Stimulated activated CD4-positive, alpha-beta T cell treated with anti-CD3 and anti-CD28 coated beads, TNF-alpha, amount 100 ng/mL, for 24 hours (primary cell): Measurements from ENCODE around the gene LSM11.
"Not testable (repeated sequence)": the region's sequence is repeated elsewhere in the genome, so short reads cannot be mapped to it uniquely, and the experiment has no call there.

Experiments
- DNase-seq, 3 experiments: peaks; one replicate each; pipeline ENCODE4 v3.0.0-alpha.2; 2020; ENCODE audit warnings: low read depth in 3 of 3

The LSM11 gene

DNA sequence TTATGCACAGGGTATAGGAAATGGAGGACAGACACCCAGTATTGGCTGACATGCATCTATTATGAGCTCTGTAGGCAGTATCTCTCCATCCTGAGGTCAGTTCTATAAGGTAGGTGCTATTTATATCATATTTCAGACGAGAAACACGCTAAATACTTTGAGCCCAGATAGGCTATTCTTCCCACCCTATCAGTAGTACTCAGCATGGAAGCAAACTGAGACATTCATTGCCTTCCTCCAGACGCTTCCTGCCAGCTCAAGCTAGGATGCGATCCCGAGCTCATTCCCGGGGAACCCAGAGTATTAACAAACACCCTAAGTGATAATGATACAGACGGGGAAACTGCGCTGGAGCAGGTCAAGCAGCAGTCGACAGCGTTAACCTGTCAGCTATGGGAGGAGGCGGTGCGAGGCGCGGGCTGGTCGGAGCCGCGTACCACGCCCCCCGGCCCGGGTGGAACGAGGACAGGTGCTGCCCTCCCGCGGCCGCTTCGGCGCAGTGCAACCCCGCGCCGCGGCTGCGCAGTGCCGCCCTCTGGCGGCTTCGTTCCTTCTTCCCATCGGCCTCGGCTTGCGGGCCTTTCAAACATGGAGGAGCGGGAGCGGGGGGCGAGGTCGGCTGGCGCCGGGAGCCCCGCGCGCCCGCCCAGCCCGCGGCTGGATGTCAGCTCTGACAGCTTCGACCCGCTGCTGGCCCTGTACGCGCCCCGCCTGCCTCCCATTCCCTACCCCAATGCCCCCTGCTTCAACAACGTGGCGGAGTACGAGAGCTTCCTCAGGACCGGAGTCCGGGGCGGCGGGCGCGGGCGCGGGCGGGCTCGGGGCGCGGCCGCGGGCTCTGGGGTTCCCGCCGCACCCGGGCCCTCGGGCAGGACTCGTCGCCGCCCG is at the start of gene LSM11:
LSM11 (plus strand) TSS at position 550 of the 888 bp plus-strand sequence; CDS start at position 589, 39 bp downstream.
- DNase-seq, result peak; percentile 82 to 89 (median 87)

DNA sequence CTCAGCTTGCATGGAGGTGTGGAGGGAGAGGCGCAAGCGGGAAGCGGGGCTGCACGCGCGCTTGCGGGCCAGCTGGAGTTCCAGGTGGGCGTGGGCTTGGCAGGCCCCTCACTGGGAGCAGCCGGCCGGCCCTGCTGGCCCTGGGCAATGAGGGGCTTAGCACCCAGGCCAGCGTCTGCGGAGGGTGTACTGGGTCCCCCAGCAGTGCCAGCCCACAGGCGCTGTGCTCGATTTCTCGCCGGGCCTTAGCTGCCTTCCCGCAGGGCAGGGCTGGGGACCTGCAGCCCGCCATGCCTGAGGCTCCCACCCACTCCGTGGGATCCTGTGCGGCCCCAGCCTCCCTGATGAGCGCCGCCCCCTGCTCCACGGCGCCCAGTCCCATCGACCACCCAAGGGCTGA is 49.7 kb upstream of the LSM11 start:
- DNase-seq, result not testable (repeated sequence)

DNA sequence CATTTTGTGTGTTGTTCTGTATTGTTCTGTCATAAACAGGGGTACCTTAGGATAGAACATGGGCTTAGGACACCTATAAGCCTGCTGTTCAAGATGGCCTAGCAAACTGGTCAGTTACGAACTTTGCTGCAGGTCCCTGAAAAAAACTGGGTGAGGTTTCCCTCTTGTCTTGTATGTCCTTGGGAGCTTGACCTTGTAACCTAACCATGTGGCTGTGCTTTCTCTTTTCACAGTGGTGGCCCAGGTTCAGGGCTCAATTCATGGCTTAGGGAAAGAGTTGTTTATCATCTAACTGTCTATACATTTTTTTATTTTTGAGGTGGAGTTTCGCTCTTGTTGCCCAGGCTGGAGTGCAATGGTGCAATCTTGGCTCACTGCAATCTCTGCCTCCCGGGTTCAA is 47.4 kb upstream of the LSM11 start:
- not testable (repeated sequence) for DNase-seq

DNA sequence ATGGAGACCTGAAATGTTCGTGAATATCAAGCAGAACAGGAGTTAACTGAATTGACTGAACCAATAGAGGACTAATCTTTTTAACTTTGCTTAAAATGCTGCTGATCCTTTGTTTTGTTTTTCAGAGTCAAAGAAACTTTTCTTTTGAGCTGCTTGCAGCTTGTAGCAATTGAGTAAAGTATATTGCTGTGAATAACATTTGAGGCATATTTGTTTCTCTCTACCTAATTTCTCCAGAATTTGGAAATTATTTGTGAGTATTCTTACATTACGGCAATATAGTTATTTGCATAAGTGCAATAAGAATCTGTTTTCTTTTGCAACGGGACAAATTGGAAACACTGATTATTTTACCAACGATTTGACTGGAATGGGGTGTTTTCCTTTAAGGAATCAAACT is 44.8 kb upstream of the LSM11 start:
- not testable (repeated sequence) for DNase-seq

DNA sequence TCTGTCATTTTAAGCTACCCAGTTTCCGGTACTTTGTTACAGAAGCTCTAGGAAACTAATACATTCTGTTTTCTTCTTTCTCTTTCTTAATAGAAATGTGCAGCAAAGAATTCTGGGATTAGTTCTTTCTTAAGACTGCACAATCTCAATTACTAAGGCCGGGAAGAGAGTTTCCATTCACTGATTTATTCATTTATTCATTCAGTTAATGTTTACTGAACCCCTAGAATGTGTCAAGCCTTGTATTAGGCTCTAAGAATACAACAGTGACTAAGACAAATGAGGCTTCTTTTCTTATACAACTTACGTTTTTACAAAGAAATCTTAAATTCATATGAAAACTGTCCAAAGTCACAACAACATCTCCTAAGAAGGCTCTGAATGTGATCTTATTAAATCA is 39.8 kb upstream of the LSM11 start:
- DNase-seq, result no peak

DNA sequence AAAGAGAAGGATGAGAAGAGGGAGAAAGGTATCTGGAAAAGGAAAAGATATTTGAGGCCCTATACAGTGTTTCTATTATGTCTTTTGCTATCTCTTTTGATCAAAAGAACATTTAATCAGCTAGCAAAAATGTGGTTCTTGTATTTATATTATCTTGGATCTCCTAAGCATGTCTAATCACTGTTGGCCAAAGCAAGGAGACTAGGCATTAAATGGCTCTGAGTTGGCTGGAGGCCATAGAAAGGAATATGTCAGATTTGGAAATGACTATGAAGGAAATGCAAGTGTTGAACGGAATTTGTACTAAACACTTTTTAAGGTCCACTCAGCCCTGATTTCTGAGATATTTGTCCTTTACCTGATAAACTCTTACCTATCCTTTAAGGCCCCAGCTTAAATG is 34.6 kb upstream of the LSM11 start:
- DNase-seq, result no peak

DNA sequence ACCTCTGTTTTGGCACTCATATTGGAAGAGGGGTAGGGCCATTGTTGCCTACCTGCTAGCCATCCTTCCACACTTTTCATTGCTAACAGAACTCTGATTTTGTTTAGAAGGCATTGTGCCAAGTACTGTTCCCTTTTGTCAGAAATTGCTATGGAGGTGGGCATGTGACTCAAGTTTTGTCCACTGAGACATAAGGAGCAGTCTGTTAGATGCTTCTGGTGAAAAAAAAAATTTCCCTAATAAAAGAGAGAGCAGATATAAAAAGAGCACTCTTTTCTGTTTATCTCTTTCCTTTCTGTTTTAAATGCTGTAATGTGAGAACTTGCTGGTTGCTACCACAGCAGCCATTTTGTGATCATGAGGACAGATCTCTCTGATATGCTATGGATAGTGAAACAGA is 34.2 kb upstream of the LSM11 start:
- DNase-seq, result no peak

DNA sequence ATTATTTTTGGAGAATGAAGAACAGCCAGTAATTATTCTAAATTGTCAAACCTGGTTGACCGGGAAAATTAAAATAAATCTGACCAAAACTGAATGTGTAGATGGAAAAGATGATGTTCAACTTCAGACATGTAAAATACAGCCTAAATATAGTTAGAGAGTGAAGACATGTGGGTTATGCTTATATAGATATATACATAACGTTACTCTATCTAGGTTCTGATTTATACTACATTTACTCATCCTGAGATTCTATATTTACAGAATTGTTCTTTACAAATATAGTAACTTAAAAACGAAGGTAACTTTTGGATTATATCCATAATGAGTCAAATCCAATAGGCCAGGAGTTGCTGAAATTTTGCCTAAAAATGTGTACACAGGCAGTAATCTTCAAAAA is 33.1 kb upstream of the LSM11 start:
- no peak for DNase-seq

DNA sequence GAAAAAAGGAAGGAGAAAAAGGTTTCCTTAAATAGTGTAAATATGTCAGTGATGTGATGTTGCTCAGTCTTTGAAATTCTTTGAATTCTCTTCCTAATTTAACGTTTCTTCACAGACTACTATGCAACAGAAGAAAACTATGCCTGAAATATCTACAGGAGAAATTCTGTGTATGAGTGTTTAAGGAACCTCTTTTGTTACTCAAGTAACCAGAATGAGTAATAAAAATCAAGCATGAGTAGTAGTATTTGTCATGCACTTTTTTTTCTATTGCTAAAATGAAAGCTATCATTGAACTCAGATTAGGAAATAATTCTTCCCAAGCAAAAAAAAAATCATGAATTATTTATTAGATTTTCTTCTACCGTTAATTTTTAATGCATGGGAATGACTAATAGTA is 32.6 kb upstream of the LSM11 start:
- no peak for DNase-seq

DNA sequence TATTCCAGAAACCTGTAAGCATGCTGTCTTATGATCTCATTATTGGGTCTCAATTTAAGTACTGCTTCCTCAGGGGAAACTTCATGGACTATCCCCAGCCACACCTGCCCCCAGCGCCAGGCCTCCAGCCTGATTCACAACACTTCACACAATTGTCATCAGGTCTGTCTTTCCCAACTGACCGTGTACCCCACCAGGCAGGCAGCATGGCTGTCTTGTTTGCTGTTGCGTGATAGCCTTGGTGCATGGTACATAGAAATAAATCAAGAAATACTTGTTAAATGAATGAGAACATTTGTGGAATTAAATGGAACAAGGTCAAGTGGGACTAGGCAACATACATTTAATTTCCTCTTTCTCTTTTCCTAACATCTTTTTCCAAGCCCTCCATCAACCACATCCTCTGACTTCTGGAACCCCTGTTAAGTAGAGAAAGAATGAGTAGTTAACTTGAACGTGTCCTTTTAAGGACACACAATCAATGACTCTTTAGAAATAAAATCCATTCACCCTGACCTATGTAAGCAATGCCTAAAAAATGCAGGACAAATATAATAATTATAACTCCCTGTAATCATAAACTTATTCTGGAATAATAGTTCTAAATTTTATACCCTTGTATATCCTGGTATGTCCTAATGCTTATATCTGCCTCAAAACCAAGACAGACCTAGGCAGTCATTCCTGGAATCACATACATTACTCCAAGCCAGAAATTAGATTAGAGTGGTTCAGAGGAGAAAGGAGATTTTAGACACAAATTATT is 29.5 kb upstream of the LSM11 start:
- DNase-seq, result no peak

DNA sequence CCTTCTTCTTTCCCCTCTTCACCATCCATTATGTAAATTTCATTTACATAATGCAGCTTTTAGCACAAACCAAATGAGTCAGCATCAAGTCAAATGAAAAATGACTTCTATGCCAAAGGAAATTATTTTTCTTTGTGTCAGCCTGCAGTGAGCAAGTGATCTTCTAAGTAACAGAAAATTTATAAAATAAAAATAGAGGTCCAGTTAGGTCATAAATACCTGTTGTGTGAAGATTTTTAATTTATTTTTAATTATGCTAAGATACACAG is 29.0 kb upstream of the LSM11 start:
- no peak for DNase-seq

DNA sequence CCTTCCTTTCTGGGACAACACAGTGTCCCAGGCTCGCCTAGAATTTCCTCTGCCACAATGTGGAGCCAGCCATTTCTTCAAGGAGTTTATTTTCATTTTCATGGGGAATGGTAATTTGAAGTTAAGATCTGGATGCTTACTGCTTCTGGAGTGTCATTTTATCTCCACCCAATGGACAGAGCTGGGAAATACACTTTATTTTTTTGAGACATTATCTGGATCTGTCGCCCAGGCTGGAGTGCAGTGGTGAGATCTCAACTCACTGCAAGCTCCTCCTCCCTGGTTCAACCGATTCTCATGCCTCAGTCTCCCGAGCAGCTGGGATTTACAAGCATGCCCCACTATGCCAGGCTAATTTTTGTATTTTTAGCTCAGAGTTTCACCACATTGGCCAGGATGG is 25.0 kb upstream of the LSM11 start:
- DNase-seq, result no peak

DNA sequence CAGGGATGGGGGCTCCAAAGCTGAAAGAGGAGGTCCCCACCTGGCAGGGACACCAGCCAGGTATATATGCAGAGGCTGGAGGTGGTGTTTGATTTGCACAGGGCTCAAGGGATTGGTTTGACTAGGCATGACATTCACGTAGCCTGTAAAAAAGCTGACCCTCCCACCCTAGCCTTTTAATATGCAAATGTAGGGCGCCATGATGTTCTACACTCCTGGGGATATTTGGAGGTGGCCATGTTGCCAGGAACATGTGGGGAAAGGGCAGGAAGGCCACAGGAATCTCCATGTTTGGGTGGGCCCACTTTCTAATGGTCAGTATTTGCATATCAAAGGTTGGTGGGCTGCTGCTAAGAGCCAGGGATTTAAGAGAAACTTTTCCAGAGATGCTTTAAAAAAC is 24.3 kb upstream of the LSM11 start:
- DNase-seq, result no peak

DNA sequence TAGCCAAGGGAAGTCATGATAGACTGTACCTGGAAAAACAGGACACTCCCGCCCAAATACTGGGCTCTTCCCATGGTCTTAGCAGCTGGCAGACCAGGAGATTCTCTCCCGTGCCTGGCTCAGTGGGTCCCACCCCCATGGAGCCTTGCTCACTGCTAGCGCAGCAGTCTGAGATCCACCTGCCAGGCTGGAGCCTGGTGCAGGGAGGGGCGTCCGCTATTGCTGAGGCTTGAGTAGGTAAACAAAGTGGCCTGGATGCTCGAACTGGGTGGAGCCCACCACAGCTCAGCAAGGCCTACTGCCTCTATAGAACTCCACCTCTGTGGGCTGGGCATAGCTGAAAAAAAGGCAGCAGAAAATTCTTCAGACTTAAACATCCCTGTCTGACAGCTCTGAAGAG is 22.4 kb upstream of the LSM11 start:
- no peak for DNase-seq

DNA sequence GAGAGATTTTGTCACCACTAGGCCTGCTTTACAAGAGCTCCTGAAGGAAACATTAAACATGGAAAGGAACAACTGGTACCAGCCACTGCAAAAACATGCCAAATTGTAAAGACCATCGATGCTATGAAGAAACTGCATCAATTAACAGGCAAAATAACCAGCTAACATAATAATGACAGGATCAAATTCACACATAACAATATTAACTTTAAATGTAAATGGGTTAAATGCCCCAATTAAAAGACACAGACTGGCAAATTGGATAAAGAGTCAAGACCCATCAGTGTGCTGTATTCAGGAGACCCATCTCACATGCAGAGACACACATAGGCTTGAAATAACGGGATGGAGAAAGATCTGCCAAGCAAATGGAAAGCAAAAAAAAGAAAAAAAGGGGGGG is 20.6 kb upstream of the LSM11 start:
- DNase-seq, result not testable (repeated sequence)

DNA sequence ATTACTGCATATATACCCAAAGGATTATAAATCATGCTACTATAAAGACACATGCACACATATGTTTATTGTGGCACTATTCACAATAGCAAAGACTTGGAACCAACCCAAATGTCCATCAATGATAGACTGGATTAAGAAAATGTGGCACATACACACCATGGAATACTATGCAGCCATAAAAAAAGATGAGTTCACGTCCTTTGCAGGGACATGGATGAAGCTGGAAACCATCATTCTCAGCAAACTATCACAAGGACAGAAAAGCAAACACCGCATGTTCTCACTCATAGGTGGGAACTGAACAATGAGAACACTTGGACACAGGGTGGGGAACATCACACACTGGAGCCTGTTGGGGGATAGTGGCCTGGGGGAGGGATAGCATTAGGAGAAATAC is 16.9 kb upstream of the LSM11 start:
- DNase-seq, result not testable (repeated sequence)

DNA sequence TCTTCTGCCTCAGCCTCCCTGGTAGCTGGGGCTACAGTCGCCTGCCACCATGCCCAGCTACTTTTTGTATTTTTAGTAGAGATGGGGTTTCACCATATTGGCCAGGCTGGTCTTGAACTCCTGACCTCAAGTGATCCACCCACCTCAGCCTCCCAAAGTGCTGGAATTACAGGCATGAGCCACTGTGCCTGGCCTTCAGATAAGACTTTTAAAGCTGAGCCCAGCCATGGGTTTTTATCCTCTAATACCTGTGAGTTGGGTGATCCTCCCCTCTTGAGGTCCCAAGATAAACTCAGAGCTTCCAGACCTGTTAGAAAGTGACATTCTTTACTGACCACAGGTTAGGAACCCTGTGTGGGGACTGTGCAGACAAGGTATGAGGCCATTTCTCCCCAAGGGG is 15.7 kb upstream of the LSM11 start:
- not testable (repeated sequence) for DNase-seq

DNA sequence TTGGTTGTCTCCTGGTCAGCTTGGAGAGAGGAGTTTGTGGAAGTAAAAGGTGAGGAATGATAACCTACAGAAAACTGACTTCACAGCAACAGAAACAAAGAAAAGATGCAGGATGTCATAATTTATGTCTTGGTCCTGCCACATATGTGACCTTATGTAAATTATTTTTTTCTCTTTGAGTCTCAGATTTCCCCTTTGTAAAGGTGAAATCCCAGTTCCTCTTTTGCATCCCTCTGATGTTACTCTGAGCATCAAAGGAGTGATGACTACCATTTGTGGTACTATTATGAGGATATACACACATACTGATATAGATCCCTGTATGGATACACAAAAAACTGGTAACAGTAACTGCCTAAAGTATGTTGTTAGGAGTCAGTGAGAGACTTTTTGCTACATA is 13.7 kb upstream of the LSM11 start:
- DNase-seq, result no peak

DNA sequence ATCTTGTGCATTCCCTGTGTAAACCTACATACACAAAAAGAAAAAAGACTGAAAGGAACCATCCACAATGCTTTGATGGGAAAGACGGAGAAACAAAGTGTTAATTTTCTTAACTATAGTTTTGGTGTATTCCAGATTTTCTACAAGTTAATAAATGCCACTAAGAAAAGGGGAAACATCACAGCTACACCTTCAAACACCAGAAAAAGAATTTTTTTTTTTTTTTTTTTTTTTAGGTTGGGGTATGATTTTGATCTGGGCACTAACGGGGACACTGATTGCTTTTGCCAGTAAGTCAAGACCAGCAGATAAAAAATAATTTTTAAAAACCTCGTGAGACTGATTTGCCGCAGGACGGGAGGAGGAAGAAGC is 12.6 kb upstream of the LSM11 start:
- DNase-seq, result no peak

DNA sequence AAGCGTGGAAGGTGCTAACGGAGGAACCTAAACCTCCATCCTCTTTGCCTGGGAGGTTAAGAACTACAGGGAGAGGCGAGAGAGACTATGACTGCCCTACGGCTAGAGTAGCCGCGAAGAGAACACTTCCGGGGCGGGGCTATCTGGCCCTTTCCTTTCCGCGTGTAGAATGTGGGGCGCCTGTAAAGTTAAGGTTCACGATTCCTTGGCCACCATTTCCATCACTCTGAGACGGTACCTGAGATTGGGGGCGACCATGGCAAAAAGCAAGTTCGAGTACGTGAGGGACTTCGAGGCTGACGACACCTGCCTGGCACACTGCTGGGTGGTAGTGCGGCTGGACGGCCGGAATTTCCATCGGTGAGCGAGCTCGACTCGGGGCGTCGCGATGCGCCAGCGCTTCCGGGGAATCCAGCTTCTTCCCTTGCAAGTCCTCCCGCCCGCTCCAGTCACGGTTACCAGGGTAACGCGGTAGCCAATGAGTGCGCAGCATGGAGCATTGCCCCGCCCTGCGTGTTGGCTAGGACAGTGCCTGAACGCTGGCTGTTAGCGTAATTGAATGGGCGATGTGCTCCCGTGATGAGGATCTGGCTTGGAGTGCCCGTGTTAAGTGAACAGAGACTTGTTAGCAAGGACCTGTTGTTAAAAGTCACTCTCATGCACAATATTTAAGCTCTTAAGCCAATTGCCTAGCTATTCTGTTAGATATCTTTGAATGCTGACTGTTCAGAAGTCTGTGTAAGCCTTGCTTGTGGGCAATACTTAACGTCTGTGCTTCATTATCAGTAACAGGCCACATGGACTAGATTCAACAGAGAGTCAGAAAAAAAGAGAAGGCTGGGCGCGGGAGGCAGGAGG is 12.0 kb upstream of the LSM11 start, which contains the start of gene THG1L:
THG1L (plus strand) TSS at position 149 of the 858 bp plus-strand sequence; CDS start at position 170, 21 bp downstream.
- peak; percentile 96 to 99 (median 99) for DNase-seq

DNA sequence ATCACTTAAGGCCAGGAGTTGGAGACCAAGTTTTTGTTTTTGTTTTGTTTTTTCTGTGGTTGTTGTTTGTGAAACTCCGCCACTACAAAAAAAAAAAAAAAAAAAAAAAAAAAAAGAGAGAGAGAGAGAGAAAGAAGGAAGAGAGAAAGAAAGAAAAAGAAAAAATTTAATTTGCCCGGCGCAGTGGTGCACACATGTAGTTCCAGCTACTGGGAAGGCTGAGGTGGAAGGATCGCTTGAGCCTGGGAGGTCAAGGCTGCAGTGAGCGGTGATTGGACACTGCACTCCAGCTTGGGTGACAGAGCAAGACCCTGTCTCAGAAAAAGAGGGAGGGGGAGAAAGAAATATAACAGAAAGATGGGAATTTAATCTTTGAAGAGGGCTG is 11.4 kb upstream of the LSM11 start:
- no peak for DNase-seq

DNA sequence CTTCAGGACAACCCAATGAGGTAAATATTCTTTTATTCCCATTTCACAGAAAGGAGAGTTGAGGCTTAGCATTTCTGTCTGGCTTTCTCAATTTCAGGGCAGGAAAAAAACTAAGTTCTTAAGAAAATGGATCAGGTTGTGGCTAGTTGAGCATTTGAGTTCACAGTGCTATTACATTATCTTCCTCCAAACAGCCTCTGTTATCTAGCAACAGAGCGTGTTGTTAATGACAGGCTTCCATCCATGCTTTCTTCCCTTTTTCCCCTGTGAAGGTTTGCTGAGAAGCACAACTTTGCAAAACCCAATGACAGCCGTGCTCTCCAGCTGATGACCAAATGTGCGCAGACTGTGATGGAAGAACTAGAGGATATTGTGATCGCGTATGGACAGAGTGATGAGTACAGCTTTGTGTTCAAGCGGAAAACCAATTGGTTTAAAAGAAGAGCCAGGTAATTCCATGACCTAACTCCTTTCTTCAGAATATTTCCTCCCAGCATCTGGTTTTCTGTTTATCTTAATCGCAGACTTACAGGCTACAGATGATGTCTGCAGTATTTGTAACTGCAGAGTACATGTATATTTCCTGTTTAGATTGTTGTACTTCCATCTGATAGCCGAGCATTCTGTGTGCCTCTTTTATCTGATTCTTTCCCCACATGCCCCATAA is 10.8 kb upstream of the LSM11 start:
- DNase-seq, result no peak
